Vagina (tissue), 2 donors: ENCODE data around the gene TOB2. TPM values are rescaled to one million over a fixed set of nuclear protein-coding genes. Genes with fewer than 3 reads are reported as not detected.

Experiments
- DNase-seq, 2 donors: peaks; one replicate each; pipeline ENCODE4 v3.0.0-alpha.2; 2017; ENCODE audit errors: extremely low spot score in 2 of 2
- H3K27ac ChIP-seq: fragments of 200-600 bp; sonication (generic); one replicate; pipeline ENCODE4 v1.5.1; 2019
- H3K27me3 ChIP-seq: fragments of 200-600 bp; sonication (generic); one replicate; pipeline ENCODE4 v1.5.1; 2019
- H3K36me3 ChIP-seq, 2 donors: fragments of 200-600 bp; sonication (generic); one replicate each; pipeline ENCODE4 v1.5.1; 2017 to 2019
- H3K4me1 ChIP-seq: fragments of 200-600 bp; sonication (generic); one replicate; pipeline ENCODE4 v1.5.1; 2019
- H3K4me3 ChIP-seq, 2 donors: fragments of 200-600 bp; sonication (generic); 1 replicate in 1 of 2; 2 replicates in 1 of 2; pipeline ENCODE4 v1.5.1; 2016 to 2019
- H3K9me3 ChIP-seq: fragments of 200-600 bp; sonication (generic); one replicate; pipeline ENCODE4 v1.5.1; 2019
- POLR2A ChIP-seq, 2 donors: fragments of 450-650 bp; IDR thresholded peaks; one replicate each; pipeline ENCODE4 v1.6.1; 2017; ENCODE audit warnings: antibody characterized with exemption in 2 of 2, mild to moderate bottlenecking in 2 of 2, moderate library complexity in 2 of 2
- POLR2AphosphoS5 ChIP-seq, 2 donors: sonication (generic); formaldehyde crosslinking; IDR thresholded peaks; one replicate each; pipeline ENCODE4 v1.9.0; 2017; ENCODE audit warnings: antibody characterized with exemption in 2 of 2, mild to moderate bottlenecking in 2 of 2, low read depth in 1 of 2; ENCODE audit not compliant: insufficient read depth in 1 of 2
- intact Hi-C: fragments of 100-400 bp; cut with DNase I; formaldehyde crosslinking; loops from one replicate; pipeline ENCODE4 v1.15.1; 2023
- total RNA-seq: library from RNA; depleted of rRNA; stranded (reverse); fragments of >200 nt; gene quantifications from one replicate; pipeline ENCODE4 v1.2.3, GENCODE V29; 2016
- TF ChIP-seq, protein P1 (sequence below), 3 experiments: fragments of 450-650 bp in 2 of 3; fragments of 200-600 bp in 1 of 3; sonication (generic) in 1 of 3; IDR thresholded peaks; one replicate each; pipeline ENCODE4 v1.5.1; 2017 to 2019; ENCODE audit warnings: antibody characterized with exemption in 3 of 3, mild to moderate bottlenecking in 2 of 3, moderate library complexity in 2 of 3

TOB2 gene
- total RNA-seq, 1 donor from 2014 or later: 34.9 TPM

DNA sequence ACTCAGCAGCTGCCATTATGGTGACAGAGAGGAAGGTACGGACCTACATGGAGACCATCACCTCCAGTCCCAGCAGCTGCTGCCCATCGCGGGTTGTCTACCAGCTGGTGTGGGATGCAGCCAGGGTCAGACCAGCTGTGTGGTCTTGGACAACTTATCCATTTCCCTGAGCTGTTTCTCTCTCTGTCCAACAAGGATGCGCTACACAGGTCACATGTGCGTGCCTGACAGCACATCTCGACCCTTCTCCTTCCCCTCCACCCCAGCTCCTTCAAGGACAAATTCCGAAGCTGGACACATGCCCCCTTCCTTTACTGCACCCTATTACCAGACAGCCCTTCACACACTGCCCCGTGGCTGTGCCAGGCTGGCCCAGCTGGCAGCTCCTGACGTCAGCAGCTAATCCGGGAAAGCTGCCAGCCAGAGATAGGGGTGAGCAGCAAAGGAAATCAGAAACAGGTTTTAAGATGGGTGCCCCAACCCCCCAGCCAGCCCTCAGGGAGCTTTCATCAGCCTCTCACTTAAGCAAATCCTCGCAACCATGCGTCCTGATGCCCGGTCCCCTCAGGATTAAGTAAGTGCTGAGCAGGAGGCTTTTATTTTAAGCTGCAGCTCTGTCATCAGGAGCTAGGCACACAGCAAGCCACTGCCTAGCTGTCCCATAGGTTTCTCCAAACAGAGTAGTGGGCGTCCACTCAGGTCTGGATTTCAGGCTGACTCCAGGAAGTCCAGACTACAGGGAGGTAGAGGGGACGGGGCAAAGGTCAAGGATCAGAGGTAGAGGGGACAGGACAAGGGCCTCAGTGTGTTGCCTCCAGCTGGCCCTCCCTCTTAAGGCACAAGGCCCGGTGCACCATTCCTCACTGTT lies 44.6 kb downstream of the TOB2 start:
- intact Hi-C loops: no loop called here
- H3K9me3 ChIP-seq: no peaks in the 10 kb centered on the region
- peaks cover 0 to 25% of the 10 kb centered on the region in 2 donors for H3K36me3 ChIP-seq
- H3K27ac ChIP-seq: no peak overlapping the region
- peaks cover 20% of the 10 kb centered on the region for H3K4me1 ChIP-seq
- DNase-seq: no peak
- TF ChIP-seq POLR2AphosphoS5 (IDR thresholded peaks at IDR 0.05; ENCODE audit: insufficient read depth in 1 of 2, low read depth in 1 of 2) (peak in 1 of 2 donors; percentile 44), POLR2A (IDR thresholded peaks at IDR 0.05) (no peak)
- no peak overlapping the region for H3K4me3 ChIP-seq
- no peaks in the 10 kb centered on the region for H3K27me3 ChIP-seq

DNA sequence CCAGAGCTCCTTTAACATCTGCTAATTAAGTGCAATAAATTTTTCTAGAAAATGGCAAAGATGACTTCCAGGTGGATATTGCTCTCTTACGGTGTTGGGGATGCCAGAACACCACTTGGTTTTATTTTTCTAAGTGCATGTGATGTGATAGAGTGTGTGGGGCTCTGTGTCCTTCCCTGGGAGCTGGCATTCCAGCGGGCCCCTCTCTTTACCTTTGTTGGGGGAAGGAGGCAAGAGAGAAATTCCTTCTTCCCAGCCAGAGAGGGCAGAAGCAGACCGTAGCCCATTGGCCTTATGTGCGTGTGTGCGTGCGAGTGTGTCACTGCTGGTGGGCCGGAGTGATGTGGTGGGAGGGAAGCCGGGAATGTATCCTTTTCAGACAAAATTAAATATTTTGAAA lies 47.7 kb downstream of the TOB2 start:
- TF ChIP-seq POLR2A (IDR thresholded peaks at IDR 0.05) (no peak), POLR2AphosphoS5 (IDR thresholded peaks at IDR 0.05; ENCODE audit: insufficient read depth in 1 of 2, low read depth in 1 of 2) (no peak)
- TF ChIP-seq, protein P1, sequence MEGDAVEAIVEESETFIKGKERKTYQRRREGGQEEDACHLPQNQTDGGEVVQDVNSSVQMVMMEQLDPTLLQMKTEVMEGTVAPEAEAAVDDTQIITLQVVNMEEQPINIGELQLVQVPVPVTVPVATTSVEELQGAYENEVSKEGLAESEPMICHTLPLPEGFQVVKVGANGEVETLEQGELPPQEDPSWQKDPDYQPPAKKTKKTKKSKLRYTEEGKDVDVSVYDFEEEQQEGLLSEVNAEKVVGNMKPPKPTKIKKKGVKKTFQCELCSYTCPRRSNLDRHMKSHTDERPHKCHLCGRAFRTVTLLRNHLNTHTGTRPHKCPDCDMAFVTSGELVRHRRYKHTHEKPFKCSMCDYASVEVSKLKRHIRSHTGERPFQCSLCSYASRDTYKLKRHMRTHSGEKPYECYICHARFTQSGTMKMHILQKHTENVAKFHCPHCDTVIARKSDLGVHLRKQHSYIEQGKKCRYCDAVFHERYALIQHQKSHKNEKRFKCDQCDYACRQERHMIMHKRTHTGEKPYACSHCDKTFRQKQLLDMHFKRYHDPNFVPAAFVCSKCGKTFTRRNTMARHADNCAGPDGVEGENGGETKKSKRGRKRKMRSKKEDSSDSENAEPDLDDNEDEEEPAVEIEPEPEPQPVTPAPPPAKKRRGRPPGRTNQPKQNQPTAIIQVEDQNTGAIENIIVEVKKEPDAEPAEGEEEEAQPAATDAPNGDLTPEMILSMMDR (IDR thresholded peaks at IDR 0.05): no peak
- H3K27me3 ChIP-seq: no peaks in the 10 kb centered on the region
- intact Hi-C loops: no loop called here
- peaks cover 0 to 54% of the 10 kb centered on the region in 2 donors for H3K36me3 ChIP-seq
- no peak overlapping the region for H3K4me3 ChIP-seq
- no peaks in the 10 kb centered on the region for H3K9me3 ChIP-seq
- H3K4me1 ChIP-seq: peaks cover 25% of the 10 kb centered on the region
- DNase-seq: no peak
- no peak overlapping the region for H3K27ac ChIP-seq

DNA sequence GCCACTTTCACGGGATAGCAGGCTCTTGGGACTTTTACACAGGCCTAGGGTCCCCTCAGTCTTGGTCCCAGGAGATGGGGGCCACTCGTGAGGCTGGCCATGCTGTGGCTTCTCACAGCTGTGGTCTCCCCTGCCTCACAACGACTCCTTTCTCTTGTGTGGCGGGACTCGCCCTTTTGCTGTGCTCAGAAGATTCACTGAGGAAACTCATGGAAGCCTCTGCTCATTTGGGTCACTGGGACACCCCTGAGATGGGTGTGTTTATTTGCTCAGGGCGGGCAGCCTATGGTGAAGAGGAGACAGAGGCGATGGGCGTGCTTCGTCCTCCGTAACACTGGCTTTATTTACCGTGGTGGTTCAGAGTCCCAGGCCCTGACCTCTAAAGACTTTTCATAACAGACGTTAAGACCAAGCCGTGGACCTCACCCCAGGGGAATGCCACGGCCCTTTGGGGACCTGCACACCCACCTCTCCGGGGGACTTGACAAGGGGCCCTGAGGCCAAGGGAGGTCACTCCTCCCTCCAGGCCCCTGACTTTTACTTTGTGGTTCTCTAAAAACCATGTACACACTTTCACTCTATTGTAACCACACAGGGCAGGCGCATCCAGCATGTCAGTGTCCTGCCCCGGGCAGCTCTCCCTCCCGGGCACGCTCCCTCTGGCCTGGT lies 49.3 kb downstream of the TOB2 start:
- Histone ChIP-seq H3K27ac (no peak overlapping the region), H3K36me3 (peaks cover 0 to 55% of the 10 kb centered on the region in 2 donors), H3K4me1 (peaks cover 20% of the 10 kb centered on the region), H3K4me3 (no peak overlapping the region), H3K27me3 (no peaks in the 10 kb centered on the region), H3K9me3 (no peaks in the 10 kb centered on the region)
- TF ChIP-seq, protein P1 (IDR thresholded peaks at IDR 0.05): no peak
- TF ChIP-seq POLR2AphosphoS5 (IDR thresholded peaks at IDR 0.05; ENCODE audit: insufficient read depth in 1 of 2, low read depth in 1 of 2) (no peak), POLR2A (IDR thresholded peaks at IDR 0.05) (no peak)
- no peak for DNase-seq
- intact Hi-C loops: no loop called here

DNA sequence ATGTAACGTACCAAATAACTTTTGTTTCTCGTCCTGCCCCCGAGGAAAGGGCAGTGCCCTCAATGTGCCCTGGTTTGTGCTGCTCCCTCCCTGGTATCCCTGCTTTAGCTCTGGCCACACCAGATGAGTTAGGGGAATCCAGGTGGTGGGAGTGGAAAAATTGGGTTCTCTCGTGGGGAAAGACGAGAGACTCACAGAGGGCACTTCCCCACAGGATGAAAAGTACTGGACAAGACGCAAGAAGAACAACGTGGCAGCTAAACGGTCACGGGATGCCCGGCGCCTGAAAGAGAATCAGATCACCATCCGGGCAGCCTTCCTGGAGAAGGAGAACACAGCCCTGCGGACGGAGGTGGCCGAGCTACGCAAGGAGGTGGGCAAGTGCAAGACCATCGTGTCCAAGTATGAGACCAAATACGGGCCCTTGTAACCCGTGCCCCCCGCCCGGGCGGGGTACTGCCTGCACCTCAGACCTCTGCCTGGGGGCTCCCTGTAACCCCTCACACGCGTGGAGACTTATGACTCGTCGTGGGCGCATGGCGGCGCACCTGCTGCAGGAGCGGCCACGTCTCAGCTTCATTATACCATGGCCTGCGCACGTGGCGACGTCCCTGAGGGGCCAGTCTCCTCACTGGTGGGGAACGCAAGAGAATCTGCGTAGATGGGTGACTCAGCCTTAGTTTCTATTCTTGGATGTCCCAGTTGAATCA lies 50.9 kb downstream of the TOB2 start:
- no peak for TF ChIP-seq POLR2AphosphoS5 (IDR thresholded peaks at IDR 0.05; ENCODE audit: insufficient read depth in 1 of 2, low read depth in 1 of 2)
- no peak for TF ChIP-seq POLR2A (IDR thresholded peaks at IDR 0.05)
- TF ChIP-seq, protein P1 (IDR thresholded peaks at IDR 0.05): no peak
- H3K27ac ChIP-seq: no peak overlapping the region
- peaks cover 0 to 66% of the 10 kb centered on the region in 2 donors for H3K36me3 ChIP-seq
- no peak overlapping the region for H3K4me3 ChIP-seq
- no peaks in the 10 kb centered on the region for H3K9me3 ChIP-seq
- DNase-seq: no peak
- intact Hi-C loops: no loop called here
- H3K27me3 ChIP-seq: no peaks in the 10 kb centered on the region
- peaks cover 13% of the 10 kb centered on the region for H3K4me1 ChIP-seq

DNA sequence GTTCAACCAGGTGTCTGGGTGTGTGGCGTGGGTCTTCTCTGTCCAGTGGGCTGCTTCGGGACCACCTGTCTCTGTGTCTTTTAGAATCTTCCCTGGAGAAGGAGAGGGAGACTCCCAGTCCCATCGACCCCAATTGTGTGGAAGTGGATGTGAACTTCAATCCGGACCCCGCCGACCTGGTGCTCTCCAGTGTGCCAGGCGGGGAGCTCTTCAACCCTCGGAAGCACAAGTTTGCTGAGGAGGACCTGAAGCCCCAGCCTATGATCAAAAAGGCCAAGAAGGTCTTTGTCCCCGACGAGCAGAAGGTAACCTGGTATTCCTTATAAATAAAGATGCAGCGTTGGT lies 52.6 kb downstream of the TOB2 start:
- peaks cover 0 to 75% of the 10 kb centered on the region in 2 donors for H3K36me3 ChIP-seq
- no peak overlapping the region for H3K4me3 ChIP-seq
- H3K27me3 ChIP-seq: no peaks in the 10 kb centered on the region
- H3K4me1 ChIP-seq: peaks cover 13% of the 10 kb centered on the region
- TF ChIP-seq, protein P1 (IDR thresholded peaks at IDR 0.05): no peak
- no peak for TF ChIP-seq POLR2AphosphoS5 (IDR thresholded peaks at IDR 0.05; ENCODE audit: insufficient read depth in 1 of 2, low read depth in 1 of 2)
- TF ChIP-seq POLR2A (IDR thresholded peaks at IDR 0.05): no peak
- peak overlapping the region; percentile 70 for H3K27ac ChIP-seq
- intact Hi-C loops: no loop called here
- no peaks in the 10 kb centered on the region for H3K9me3 ChIP-seq
- DNase-seq: no peak
